Measurements from ENCODE around the gene LARP1. TPM values are rescaled to one million over a fixed set of nuclear protein-coding genes. Genes with fewer than 3 reads are reported as not detected.

Gene LARP1
- total RNA-seq, 2 donors from 2014 or later, result 193 to 369 TPM

DNA sequence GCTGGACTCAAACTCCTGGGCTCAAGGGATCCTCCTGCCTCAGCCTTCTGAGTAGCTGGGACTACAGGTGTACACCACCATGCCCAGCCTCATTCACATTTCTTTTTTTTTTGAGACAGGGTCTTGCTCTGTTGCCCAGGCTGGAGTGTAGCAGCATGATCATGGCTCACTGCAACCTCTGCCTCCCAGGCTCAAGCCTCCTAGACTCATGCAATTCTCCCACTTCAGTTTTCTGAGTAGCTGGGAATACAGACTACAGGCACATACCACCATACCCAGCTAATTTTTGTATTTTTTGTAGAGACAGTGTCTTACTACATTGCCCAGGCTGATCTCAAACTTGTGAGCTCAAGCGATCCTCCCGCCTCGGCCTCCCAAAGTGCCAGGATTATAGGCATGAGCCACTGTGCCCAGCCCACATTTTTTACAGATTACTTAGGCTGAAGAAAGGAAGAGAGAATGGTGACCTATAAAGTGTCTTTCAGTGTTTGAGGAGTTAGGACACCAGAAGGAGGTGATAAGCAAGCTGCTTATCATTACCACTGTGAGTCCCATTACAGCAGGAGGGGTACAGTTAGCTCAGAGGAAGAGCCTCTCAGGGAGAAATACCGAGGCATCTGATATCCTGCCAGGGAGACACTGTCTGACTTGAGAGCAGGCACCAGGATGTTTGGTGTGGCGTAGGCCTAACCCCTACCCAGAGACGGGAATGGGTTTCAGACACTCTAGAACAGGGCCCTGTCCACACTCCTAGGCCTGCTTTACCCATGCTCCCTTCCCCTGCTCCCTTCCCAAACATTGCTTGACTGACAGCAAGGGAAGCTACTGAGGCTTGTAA is 85.5 kb downstream of the LARP1 start:
- H3K4me1 Mint-ChIP-seq (ENCODE audit: low read depth in 2 of 2), result no peaks in the 10 kb centered on the region
- no peaks in the 10 kb centered on the region for H3K27me3 Mint-ChIP-seq
- H3K36me3 Mint-ChIP-seq, result no peaks in the 10 kb centered on the region
- no peaks in the 10 kb centered on the region for H3K9me3 Mint-ChIP-seq
- no peak overlapping the region for H3K27ac Mint-ChIP-seq
- H3K4me3 Mint-ChIP-seq, result no peak overlapping the region
- ATAC-seq, result no peak
- no peak for DNase-seq (ENCODE audit: low spot score)

DNA sequence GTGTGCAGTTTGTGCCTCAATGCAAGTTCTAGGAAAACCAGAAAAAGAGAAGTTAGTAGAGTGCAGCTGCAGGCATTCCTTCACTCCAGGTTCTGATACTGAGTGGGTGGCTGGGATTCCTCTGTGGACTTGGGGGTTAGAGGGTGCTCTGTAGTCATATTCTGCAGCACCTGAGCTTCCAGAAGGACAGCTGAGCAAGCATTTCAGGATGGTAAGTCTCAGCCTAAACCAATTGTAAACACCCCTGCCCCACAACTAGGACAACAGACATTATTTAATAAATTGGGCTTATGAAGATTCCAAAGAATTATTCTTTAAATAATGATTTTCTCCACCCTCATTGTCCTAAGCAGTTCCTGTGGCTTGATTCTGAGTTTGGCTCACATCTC is 86.1 kb downstream of the LARP1 start:
- H3K27ac Mint-ChIP-seq, result no peak overlapping the region
- no peak overlapping the region for H3K4me3 Mint-ChIP-seq
- no peaks in the 10 kb centered on the region for H3K36me3 Mint-ChIP-seq
- no peaks in the 10 kb centered on the region for H3K27me3 Mint-ChIP-seq
- H3K4me1 Mint-ChIP-seq (ENCODE audit: low read depth in 2 of 2), result no peaks in the 10 kb centered on the region
- ATAC-seq (no peak), DNase-seq (ENCODE audit: low spot score) (no peak)
- H3K9me3 Mint-ChIP-seq, result no peaks in the 10 kb centered on the region

DNA sequence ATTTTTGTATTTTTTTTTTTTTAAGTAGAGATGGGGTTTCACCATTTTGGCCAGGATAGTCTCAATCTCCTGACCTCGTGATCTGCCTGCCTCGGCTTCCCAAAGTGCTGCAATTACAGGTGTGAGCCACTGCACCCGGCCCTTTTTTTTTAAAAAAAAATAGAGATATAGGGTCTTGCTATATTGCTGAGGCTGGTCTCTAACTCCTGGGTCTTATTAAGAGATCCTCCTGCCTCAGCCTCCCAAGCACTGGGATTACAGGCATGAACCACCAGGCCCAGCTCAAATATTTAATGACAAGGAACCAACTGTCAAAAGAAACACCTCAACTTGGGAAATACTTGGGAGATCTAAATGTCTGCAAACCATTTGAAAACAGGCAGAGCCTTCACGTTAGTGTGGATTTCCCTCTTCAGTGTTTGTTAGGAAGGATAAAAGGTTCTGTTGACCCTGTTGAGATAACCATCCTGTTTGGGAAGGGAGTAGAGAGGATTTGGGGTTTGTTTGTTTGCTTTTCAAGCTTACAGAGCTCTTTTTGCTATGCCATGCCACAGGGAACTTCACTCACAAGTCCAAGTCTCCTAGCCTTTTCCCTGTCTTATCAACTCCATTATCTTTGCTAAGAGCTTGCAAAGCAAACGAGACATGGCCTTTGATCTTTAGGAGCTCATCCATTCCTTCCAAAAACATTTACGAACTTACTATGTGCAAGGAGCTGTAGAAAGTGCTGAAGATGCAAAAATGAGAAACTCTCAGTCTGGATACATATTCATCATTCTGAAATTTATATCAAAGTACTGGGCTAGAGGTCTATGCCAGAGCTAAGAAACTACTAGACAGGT is 87.7 kb downstream of the LARP1 start:
- no peak overlapping the region for H3K4me3 Mint-ChIP-seq
- no peak overlapping the region for H3K27ac Mint-ChIP-seq
- no peak for ATAC-seq
- no peak for DNase-seq (ENCODE audit: low spot score)
- H3K27me3 Mint-ChIP-seq, result no peaks in the 10 kb centered on the region
- no peaks in the 10 kb centered on the region for H3K9me3 Mint-ChIP-seq
- H3K36me3 Mint-ChIP-seq, result no peaks in the 10 kb centered on the region
- no peaks in the 10 kb centered on the region for H3K4me1 Mint-ChIP-seq (ENCODE audit: low read depth in 2 of 2)

DNA sequence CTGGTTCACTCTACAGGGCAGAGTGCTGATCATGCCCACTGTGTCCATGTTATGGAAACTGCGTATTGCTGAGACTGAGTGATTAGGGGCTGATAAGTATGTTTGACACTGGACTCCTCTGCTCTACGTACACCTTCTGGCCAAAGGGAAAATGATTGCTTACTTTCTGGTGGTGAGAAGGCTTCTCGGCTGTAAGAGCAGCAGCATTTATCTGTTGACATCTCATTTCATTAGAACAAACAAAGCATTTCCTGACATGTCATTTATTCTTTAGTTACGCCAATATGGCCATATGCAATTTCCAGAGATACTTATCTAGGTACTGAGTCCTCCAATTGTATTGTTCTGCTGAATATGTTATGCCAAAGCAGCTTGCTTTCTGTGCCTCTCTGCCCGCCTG is 89.6 kb downstream of the LARP1 start:
- Mint-ChIP-seq H3K27me3 (no peaks in the 10 kb centered on the region), H3K36me3 (no peaks in the 10 kb centered on the region), H3K4me1 (ENCODE audit: low read depth in 2 of 2) (no peaks in the 10 kb centered on the region), H3K27ac (no peak overlapping the region), H3K9me3 (no peaks in the 10 kb centered on the region), H3K4me3 (no peak overlapping the region)
- DNase-seq (ENCODE audit: low spot score) (no peak), ATAC-seq (no peak)

DNA sequence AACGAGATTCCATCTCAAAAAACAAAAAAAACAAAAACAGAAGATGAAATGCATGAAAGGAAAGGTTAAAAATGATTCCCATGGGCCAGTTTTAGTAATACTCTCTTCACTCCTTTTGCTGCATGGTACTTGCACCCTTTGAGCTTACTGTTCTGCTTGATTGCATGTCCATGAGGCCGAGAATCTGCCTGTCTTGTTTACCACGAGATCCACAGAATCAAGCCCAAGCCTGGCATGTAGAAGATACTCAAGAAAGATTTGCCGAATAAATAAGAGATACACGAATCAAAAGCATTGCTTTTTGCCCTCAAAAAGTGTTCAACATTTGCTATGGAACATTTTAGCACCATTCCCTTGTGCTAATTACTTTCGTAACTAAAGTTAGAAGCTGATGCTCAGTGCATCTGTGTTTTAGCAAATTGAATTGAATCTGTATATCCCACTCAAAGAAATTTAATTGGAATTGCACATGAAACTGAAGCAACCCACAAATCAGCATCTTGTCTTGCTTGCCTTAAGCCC is 94.1 kb downstream of the LARP1 start:
- Mint-ChIP-seq H3K9me3 (no peaks in the 10 kb centered on the region), H3K4me1 (ENCODE audit: low read depth in 2 of 2) (no peaks in the 10 kb centered on the region), H3K36me3 (no peaks in the 10 kb centered on the region), H3K4me3 (no peak overlapping the region), H3K27ac (no peak overlapping the region), H3K27me3 (no peaks in the 10 kb centered on the region)
- ATAC-seq (no peak), DNase-seq (ENCODE audit: low spot score) (no peak)

DNA sequence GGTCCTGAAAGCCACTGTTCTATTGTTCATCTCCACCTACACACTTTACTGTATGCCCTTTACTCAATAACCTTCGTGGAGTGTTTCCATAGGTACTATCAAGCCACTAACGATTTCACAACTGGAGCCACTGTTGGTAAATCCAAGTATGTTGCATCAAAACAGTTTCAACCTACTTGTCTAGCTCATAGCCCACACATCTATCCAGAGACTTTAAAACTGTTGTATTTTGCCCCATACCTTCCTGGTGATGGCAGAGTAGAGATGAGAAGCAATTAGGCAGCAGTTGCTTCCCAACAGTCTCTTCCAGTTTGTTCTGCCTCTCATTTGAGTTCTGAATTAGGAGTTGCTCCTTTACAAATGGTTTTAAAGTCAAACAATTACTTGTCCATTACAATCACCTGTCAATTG is 94.6 kb downstream of the LARP1 start:
- Mint-ChIP-seq H3K27me3 (no peaks in the 10 kb centered on the region), H3K27ac (no peak overlapping the region), H3K4me1 (ENCODE audit: low read depth in 2 of 2) (no peaks in the 10 kb centered on the region), H3K36me3 (no peaks in the 10 kb centered on the region), H3K9me3 (no peaks in the 10 kb centered on the region), H3K4me3 (no peak overlapping the region)
- ATAC-seq (no peak), DNase-seq (ENCODE audit: low spot score) (no peak)

DNA sequence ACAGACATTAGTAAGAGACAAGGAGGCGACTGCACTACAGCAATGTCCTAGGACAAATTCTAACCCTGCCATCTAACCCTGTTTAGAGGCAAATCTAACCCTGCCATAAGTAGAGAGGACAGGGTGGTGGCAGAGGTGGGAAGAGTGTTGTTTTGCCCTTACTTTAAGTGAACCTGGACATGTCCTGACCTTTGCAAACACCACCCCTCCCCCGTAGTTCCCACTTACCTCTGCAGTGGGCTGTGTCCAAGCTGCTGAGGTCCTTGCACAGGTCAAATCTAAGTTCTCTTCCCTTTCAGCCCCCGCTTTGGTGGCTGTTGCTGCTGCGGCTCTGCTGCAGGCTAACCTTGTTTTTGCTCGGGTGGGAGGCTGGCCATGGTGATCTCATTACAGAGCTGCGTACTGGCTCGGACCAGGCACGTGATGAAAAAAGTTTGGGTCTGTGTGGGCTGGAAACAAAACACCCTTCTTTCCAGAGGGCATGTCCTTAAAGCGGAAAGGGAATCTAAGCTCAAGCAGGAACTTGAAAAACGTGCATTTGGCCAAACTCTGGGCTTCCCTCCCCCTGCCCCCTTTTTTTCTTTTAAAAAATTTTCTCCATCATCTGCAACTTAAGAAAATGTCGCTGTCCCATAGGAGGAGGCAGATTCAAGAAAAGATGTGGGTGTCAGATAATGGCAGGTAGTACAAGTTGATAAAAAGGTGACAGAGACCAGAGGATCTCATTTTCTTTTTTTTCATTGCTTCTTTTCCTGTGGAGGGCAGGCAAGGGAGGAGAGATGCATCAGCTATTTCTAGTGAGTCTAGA is 95.3 kb downstream of the LARP1 start, which contains the start of gene FAXDC2:
Gene FAXDC2, minus strand, starts transcription at position 349 of the 808 bp plus-strand sequence. CDS start 12,425 bp downstream, outside the sequence.
- H3K4me3 Mint-ChIP-seq, result no peak within 1 kb of the TSS
- H3K27ac Mint-ChIP-seq, result no peak within 1 kb of the TSS
- no peaks in the 10 kb centered on the region for H3K4me1 Mint-ChIP-seq (ENCODE audit: low read depth in 2 of 2)
- no peaks in the 10 kb centered on the region for H3K9me3 Mint-ChIP-seq
- ATAC-seq, result no peak
- H3K36me3 Mint-ChIP-seq, result no peaks in the 10 kb centered on the region
- no peaks in the 10 kb centered on the region for H3K27me3 Mint-ChIP-seq
- no peak for DNase-seq (ENCODE audit: low spot score)

DNA sequence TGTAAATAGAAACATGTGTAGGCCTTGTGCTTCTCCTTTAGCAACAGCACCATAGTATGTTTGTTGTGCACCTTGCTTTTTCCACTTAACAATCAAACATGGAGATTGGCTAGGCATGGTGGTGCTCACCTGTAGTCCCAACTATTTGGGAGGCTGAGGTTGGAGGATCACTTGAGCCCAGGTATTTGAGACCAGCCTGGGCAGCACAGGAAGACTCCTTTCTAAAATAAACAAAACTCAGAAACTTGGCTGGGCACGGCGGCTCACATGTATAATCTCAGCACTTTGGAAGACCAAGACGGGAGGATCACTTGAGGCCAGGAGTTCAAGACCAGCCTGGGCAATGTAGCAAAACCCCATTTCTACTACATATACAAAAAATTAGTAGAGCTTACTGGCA is 96.2 kb downstream of the LARP1 start:
- H3K9me3 Mint-ChIP-seq, result no peaks in the 10 kb centered on the region
- ATAC-seq (no peak), DNase-seq (ENCODE audit: low spot score) (no peak)
- no peak overlapping the region for H3K27ac Mint-ChIP-seq
- no peaks in the 10 kb centered on the region for H3K27me3 Mint-ChIP-seq
- no peaks in the 10 kb centered on the region for H3K36me3 Mint-ChIP-seq
- no peak overlapping the region for H3K4me3 Mint-ChIP-seq
- no peaks in the 10 kb centered on the region for H3K4me1 Mint-ChIP-seq (ENCODE audit: low read depth in 2 of 2)

DNA sequence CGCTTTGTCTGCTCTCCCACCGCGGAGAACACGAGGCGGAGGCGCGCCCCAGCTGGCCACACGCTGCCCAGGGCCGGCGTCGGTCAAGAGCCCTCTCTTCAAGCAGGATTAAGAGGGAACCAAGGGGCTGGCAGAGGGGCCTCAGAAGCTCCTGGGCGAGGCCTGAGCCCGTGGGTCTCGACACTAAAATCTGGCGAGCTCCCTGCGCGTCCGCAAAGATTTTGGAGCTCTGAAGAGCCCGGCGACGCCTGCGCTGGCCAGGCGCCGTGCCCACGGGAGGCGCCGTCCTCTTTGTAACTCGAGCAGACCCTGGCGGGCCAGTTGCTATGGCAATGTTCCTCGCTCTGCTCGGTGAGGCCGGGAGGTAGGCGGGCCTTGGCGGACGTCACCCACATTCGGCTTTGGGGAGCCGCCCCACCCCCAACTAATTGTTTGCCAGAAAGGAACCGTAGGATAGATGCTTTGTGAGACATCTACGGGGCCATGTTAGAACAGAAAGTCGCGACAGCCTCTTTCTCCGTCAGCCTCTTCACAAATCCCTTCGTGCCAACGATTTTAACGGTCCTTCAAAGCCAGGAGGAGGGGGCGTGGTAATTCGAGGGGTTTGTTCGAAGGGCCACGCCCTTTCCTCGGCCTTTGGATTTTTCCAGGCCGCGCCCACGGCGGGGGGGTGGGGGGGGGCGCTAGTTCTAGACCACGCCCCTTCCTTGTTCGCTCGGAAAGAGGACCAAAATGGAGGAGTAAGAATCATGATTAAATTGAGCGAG is 102.5 kb downstream of the LARP1 start:
- no peaks in the 10 kb centered on the region for H3K27me3 Mint-ChIP-seq
- DNase-seq (ENCODE audit: low spot score) (peak; percentile 88), ATAC-seq (peak; percentile 73 to 78)
- no peaks in the 10 kb centered on the region for H3K9me3 Mint-ChIP-seq
- peaks cover 7% of the 10 kb centered on the region for H3K36me3 Mint-ChIP-seq
- H3K27ac Mint-ChIP-seq, result peak overlapping the region; percentile 89 to 90
- H3K4me3 Mint-ChIP-seq, result peak overlapping the region; percentile 98
- H3K4me1 Mint-ChIP-seq (ENCODE audit: low read depth in 2 of 2), result peaks cover 34 to 44% of the 10 kb centered on the region in 2 donors

DNA sequence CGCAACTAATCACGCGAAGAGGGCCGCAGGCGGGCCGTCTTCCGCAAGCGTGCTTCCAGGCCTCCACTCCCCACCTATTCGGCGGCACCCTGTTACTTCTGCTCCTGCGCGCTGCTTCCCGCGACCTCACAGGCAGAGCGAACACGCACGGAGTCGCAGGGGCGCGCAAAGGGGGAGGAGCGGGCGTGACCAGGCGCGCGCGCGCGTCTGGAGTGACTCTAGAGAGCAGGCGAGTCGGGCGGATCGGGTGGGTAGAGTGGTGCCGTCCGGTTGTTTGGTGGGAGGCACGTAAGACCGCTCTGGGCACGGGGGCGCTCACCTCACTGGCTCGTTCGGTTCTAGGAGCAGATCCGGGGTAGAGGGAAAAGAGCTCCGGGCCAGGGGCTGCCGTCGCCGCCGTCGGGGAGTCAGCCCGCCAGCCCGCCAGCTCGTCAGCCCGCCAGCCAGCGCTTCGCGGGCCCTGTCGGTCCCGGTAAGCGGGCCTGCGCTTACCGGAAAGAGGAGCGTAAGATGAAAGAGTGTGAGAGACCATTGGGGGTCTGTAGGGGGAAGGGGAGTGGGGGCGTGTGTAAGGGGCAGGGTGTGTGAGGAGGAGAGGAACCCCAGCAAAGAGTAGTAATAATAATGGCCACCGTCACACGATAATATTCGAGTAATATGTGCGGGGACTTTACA is 103.3 kb downstream of the LARP1 start, which contains the start of gene CNOT8:
Gene CNOT8, plus strand, starts transcription at position 331 of the 675 bp plus-strand sequence. CDS start 4,652 bp downstream, outside the sequence.
- ATAC-seq (peak; percentile 94 to 95), DNase-seq (ENCODE audit: low spot score) (peak; percentile 98)
- Mint-ChIP-seq H3K9me3 (no peaks in the 10 kb centered on the region), H3K4me1 (ENCODE audit: low read depth in 2 of 2) (peaks cover 41 to 51% of the 10 kb centered on the region in 2 donors), H3K36me3 (peaks cover 7% of the 10 kb centered on the region), H3K27me3 (no peaks in the 10 kb centered on the region), H3K4me3 (peak within 1 kb of the TSS; percentile 98), H3K27ac (peak within 1 kb of the TSS; percentile 89 to 90)

DNA sequence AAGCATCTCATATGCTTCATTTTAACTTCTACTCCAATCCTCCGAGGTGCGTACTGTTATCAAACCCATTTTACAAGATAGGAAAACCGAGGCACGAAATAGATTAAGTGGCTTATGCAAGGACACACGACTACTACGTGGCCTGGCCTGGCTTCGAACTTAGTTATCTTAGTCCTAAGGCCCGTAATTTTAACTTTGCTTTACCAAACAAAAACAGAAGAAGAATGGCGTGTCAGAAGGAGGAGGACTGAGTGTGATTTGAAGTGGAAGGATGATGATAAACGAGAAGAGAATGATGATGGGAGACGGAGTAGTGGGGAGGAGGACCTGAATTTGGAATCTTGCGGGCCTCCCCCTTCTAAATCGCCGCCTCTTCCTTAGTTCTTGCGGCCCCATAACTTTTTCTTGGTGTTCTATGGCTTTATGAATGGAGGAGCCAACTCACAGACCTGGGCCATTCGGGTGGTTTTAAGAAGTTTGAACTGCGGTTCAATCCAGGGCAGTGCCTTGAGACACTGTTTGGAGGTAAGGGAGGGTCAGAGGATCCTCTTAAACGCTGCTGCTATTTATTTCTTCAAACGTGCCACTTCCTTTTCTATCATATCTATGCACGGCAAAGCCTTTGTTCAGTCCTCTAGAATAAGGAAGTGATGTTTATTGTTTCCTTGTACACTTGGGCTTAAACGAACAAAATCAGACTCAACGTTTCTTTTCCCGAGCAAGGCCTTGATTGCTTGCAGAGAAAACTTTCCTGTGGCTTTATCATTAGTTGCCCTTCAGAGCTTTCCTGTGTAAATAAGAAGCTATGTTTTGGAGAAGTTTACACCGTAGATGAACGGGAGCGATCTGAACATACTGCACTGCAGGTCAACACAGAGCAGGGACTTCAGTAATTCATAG is 104.0 kb downstream of the LARP1 start:
- Mint-ChIP-seq H3K4me1 (ENCODE audit: low read depth in 2 of 2) (peaks cover 41 to 52% of the 10 kb centered on the region in 2 donors), H3K27ac (peak overlapping the region; percentile 89 to 90), H3K9me3 (no peaks in the 10 kb centered on the region), H3K36me3 (peaks cover 7% of the 10 kb centered on the region), H3K27me3 (no peaks in the 10 kb centered on the region), H3K4me3 (peak overlapping the region; percentile 98)
- DNase-seq (ENCODE audit: low spot score), result no peak
- no peak for ATAC-seq
